IMR-90 (cell line): ENCODE results near the gene UCKL1. TPM values are rescaled to one million over a fixed set of nuclear protein-coding genes. Genes with fewer than 3 reads are reported as not detected.
A peak's percentile ranks its signal among the peaks of the same experiment; 100 is the strongest.

ENCODE experiments used
- ATAC-seq: fragments of 200-7000 bp; cut with Tn5 transposase; 2 replicates; pipeline ENCODE4 v1.9.1; 2020; ENCODE audit warnings: low read depth, mild to moderate bottlenecking, moderate library complexity
- BruUV-seq: library from RNA; stranded (reverse); fragments of 400-500 nt; replicated peaks from 2 replicates; lab custom pipeline; 2021; lab: Mats Ljungman, UMichigan
- CTCF ChIA-PET: fragments of 300-600 bp; formaldehyde crosslinking; extraction: SDS; loops from one replicate; lab custom pipeline; 2021; ENCODE audit warnings: antibody characterized with exemption; lab: Yijun Ruan, JAX
- POLR2A ChIA-PET: fragments of 300-600 bp; sonication (Branson Sonifier 250); formaldehyde crosslinking; loops from one replicate; lab custom pipeline; 2022; ENCODE audit warnings: antibody characterized with exemption; ENCODE audit not compliant: unreplicated experiment; lab: Charles Lee
- DNase-seq: peaks from one replicate; pipeline ENCODE4 v3.0.0; 2013
- H2AFZ ChIP-seq: replicated peaks from 2 replicates; pipeline ENCODE3; 2013; ENCODE audit warnings: low read length, mild to moderate bottlenecking; ENCODE audit not compliant: poor library complexity
- H2AK5ac ChIP-seq: 2 replicates; pipeline ENCODE4 v1.6.1; 2013; ENCODE audit warnings: low read depth, low read length, inconsistent platforms
- H2AK9ac ChIP-seq: replicated peaks from 2 replicates; pipeline ENCODE3; 2013; ENCODE audit warnings: mild to moderate bottlenecking, low read depth, low read length, moderate library complexity; ENCODE audit not compliant: poor library complexity
- H2BK120ac ChIP-seq: 2 replicates; pipeline ENCODE4 v1.6.1; 2013; ENCODE audit warnings: low read depth, low read length, inconsistent platforms
- H2BK15ac ChIP-seq: 3 replicates; pipeline ENCODE4 v1.6.1; 2013; ENCODE audit warnings: low read depth, low read length, inconsistent platforms
- H2BK20ac ChIP-seq: 2 replicates; pipeline ENCODE4 v1.6.1; 2013; ENCODE audit warnings: low read depth, mild to moderate bottlenecking, inconsistent platforms, low read length, moderate library complexity
- H2BK5ac ChIP-seq: 2 replicates; pipeline ENCODE4 v1.6.1; 2013; ENCODE audit warnings: mild to moderate bottlenecking, low read depth, low read length, inconsistent platforms; ENCODE audit not compliant: poor library complexity, severe bottlenecking
- H3K14ac ChIP-seq: replicated peaks from 2 replicates; pipeline ENCODE4 v1.6.1; 2013; ENCODE audit warnings: low read depth, low read length, inconsistent platforms
- H3K18ac ChIP-seq: 2 replicates; pipeline ENCODE4 v1.6.1; 2013; ENCODE audit warnings: low read depth, low read length, control low read depth
- H3K23ac ChIP-seq: 2 replicates; pipeline ENCODE4 v1.6.1; 2013; ENCODE audit warnings: low read depth, low read length, inconsistent platforms
- H3K27ac ChIP-seq: 2 replicates; pipeline ENCODE4 v1.5.1; 2013; ENCODE audit warnings: mild to moderate bottlenecking, control low read depth, low read length; ENCODE audit not compliant: insufficient read depth
- H3K27me3 ChIP-seq: 2 replicates; pipeline ENCODE4 v1.6.1; 2013; ENCODE audit warnings: low read length; ENCODE audit not compliant: control insufficient read depth, insufficient read depth
- H3K36me3 ChIP-seq: 2 replicates; pipeline ENCODE4 v1.6.1; 2013; ENCODE audit warnings: low read length, mixed read lengths; ENCODE audit not compliant: control insufficient read depth, insufficient read depth
- H3K4ac ChIP-seq: 2 replicates; pipeline ENCODE4 v1.6.1; 2013; ENCODE audit warnings: low read depth, low read length, inconsistent platforms
- H3K4me1 ChIP-seq: 2 replicates; pipeline ENCODE4 v1.6.1; 2013; ENCODE audit warnings: low read length, mixed read lengths; ENCODE audit not compliant: control insufficient read depth, insufficient read depth
- H3K4me2 ChIP-seq: 2 replicates; pipeline ENCODE4 v1.6.1; 2013; ENCODE audit warnings: low read depth, mild to moderate bottlenecking, control low read depth, low read length, moderate library complexity
- H3K4me3 ChIP-seq: 2 replicates; pipeline ENCODE4 v1.5.1; 2013; ENCODE audit warnings: low read depth, mild to moderate bottlenecking, control low read depth, low read length, moderate library complexity; ENCODE audit not compliant: insufficient read depth
- H3K56ac ChIP-seq: 2 replicates; pipeline ENCODE4 v1.6.1; 2013; ENCODE audit warnings: low read length, inconsistent platforms; ENCODE audit not compliant: insufficient read depth; ENCODE audit errors: extremely low read depth
- H3K79me1 ChIP-seq, 2 experiments: 2 replicates each; pipeline ENCODE4 v1.6.1; 2013; ENCODE audit warnings: low read length in 2 of 2, inconsistent platforms in 1 of 2, low read depth in 1 of 2
- H3K9ac ChIP-seq: 2 replicates; pipeline ENCODE4 v1.6.1; 2013; ENCODE audit warnings: low read depth, low read length, control low read depth
- H3K9me1 ChIP-seq: 2 replicates; pipeline ENCODE4 v1.6.1; 2013; ENCODE audit warnings: low read length, inconsistent platforms; ENCODE audit not compliant: insufficient read depth
- H3K9me3 ChIP-seq: 2 replicates; pipeline ENCODE4 v1.6.1; 2013; ENCODE audit warnings: low read length; ENCODE audit not compliant: control insufficient read depth, insufficient read depth
- H4K20me1 ChIP-seq: 2 replicates; pipeline ENCODE4 v1.6.1; 2013; ENCODE audit warnings: low read length, inconsistent platforms; ENCODE audit not compliant: insufficient read depth
- H4K5ac ChIP-seq: 2 replicates; pipeline ENCODE4 v1.6.1; 2013; ENCODE audit warnings: mild to moderate bottlenecking, low read depth, low read length, control low read depth
- H4K8ac ChIP-seq, 2 experiments: 2 replicates each; pipeline ENCODE4 v1.6.1; 2013; ENCODE audit warnings: low read depth in 2 of 2, low read length in 2 of 2, control low read depth in 1 of 2, inconsistent platforms in 1 of 2
- H4K91ac ChIP-seq: 2 replicates; pipeline ENCODE4 v1.6.1; 2013; ENCODE audit warnings: low read depth, low read length, inconsistent platforms; ENCODE audit not compliant: insufficient read depth
- RAD21 ChIP-seq: IDR thresholded peaks from 2 replicates; pipeline ENCODE4 v1.6.1; 2012; ENCODE audit warnings: low read length, improper control_type of control experiment
- WGBS, 2 experiments: methylation state at CpG; one replicate each; pipeline versions ENCODE4 v1.1.5 to v1.1.7; 2013; ENCODE audit warnings: missing lambda C conversion rate in 2 of 2; ENCODE audit not compliant: insufficient read length in 1 of 2; ENCODE audit errors: extremely low coverage in 2 of 2; 5-methylcytosine and 5-hydroxymethylcytosine counted together
- dilution Hi-C: fragments of 300-500 bp; cut with HindIII; formaldehyde crosslinking; loops from one replicate; pipeline ENCODE4 v1.14.3; 2018; ENCODE audit warnings: low sequenced_read_pairs; ENCODE audit not compliant: unreplicated experiment
- in situ Hi-C: fragments of 300-500 bp; cut with MboI; formaldehyde crosslinking; loops from 3 replicates; pipeline ENCODE4 v1.14.3; 2019; ENCODE audit warnings: low sequenced_read_pairs, inconsistent platforms, mixed read lengths
- intact Hi-C: fragments of 100-400 bp; cut with micrococcal nuclease; formaldehyde crosslinking; loops from 2 replicates; pipeline ENCODE4 v1.10.0; 2022
- polyA plus RNA-seq, 3 experiments: library from polyadenylated mRNA; depleted of rRNA; stranded (reverse); fragments of >200 nt; gene quantifications; 2 replicates each; pipeline ENCODE4 v1.2.3, GENCODE V29; 2012; ENCODE audit warnings: low replicate concordance in 1 of 3
- total RNA-seq: library from RNA; depleted of rRNA; stranded (reverse); fragments of >200 nt; gene quantifications from 2 replicates; pipeline ENCODE4 v1.2.3, GENCODE V29; 2012

Gene UCKL1
- total and polyA plus RNA-seq, 2 of the 4 experiments (the other 2 are of a cell fraction), result 16.7 to 54.7 TPM

GRCh38 chr20:63933646-63934045 lies 22.6 kb downstream of the UCKL1 start:
- no peak overlapping the region for H3K56ac ChIP-seq
- peaks cover 63% of the 10 kb centered on the region for H3K36me3 ChIP-seq
- intact Hi-C loops (no loop called here), dilution Hi-C loops (no loop called here), in situ Hi-C loops (no loop called here)
- H2BK5ac ChIP-seq, result no peak overlapping the region
- no peaks in the 10 kb centered on the region for H3K27me3 ChIP-seq
- BruUV-seq, result TSS peak; percentile 52
- peaks cover 34 to 45% of the 10 kb centered on the region in 2 experiments for H3K79me1 ChIP-seq
- ChIA-PET POLR2A (no interaction called here), CTCF (no interaction called here)
- H3K9ac ChIP-seq, result no peak overlapping the region
- ATAC-seq, result no peak
- no peak overlapping the region for H3K4me2 ChIP-seq
- no peak overlapping the region for H4K5ac ChIP-seq
- no peak overlapping the region for H2AK5ac ChIP-seq
- no peak overlapping the region for H4K91ac ChIP-seq
- H2BK120ac ChIP-seq, result no peak overlapping the region
- no peak overlapping the region for H3K14ac ChIP-seq
- no peak overlapping the region for H3K27ac ChIP-seq
- no peak overlapping the region for H3K4ac ChIP-seq
- 83% methylated on average over 3 of the region's 5 CpGs; no CpG with 5 or more reads in 1 of the 2 experiments for WGBS, 2 experiments
- peaks cover 51% of the 10 kb centered on the region for H4K20me1 ChIP-seq
- no peak overlapping the region for H2AK9ac ChIP-seq
- H3K18ac ChIP-seq, result no peak overlapping the region
- no peak for DNase-seq
- H3K23ac ChIP-seq, result no peak overlapping the region
- no peak overlapping the region for H2AFZ ChIP-seq
- H3K9me3 ChIP-seq, result no peaks in the 10 kb centered on the region
- no peak overlapping the region for H4K8ac ChIP-seq
- H3K4me3 ChIP-seq, result no peak overlapping the region
- TF ChIP-seq RAD21, result no peak
- H2BK15ac ChIP-seq, result no peak overlapping the region
- H3K9me1 ChIP-seq, result peaks cover 12% of the 10 kb centered on the region; the same call in 1 of the 2 replicates
- H2BK20ac ChIP-seq, result no peak overlapping the region
- H3K4me1 ChIP-seq, result no peaks in the 10 kb centered on the region
